Loucy (cell line): ENCODE results near the gene SRPRB.

Experiments
- H2AFZ ChIP-seq: fragments of 200-600 bp; sonication (generic); 2 replicates; pipeline ENCODE4 v1.6.0; 2016; ENCODE audit warnings: antibody characterized with exemption, mild to moderate bottlenecking, low read length, moderate library complexity
- H3F3A ChIP-seq: fragments of 200-600 bp; 2 replicates; pipeline ENCODE4 v1.6.0; 2016; ENCODE audit warnings: antibody characterized with exemption, low read depth, mild to moderate bottlenecking
- H3K27me3 ChIP-seq: fragments of 200-600 bp; sonication (generic); 2 replicates; pipeline ENCODE4 v1.6.1; 2014; ENCODE audit warnings: low read length, mild to moderate bottlenecking; ENCODE audit not compliant: insufficient read depth, poor library complexity, severe bottlenecking
- H3K36me3 ChIP-seq: fragments of 200-600 bp; sonication (generic); 2 replicates; pipeline ENCODE4 v1.6.1; 2016; ENCODE audit warnings: low read length; ENCODE audit not compliant: insufficient read depth
- H3K4me1 ChIP-seq: fragments of 200-600 bp; sonication (generic); 2 replicates; pipeline ENCODE4 v1.5.1; 2014; ENCODE audit warnings: low read length, mild to moderate bottlenecking; ENCODE audit not compliant: insufficient read depth, poor library complexity, severe bottlenecking
- H3K4me2 ChIP-seq: fragments of 200-600 bp; sonication (generic); 2 replicates; pipeline ENCODE4 v1.6.0; 2014; ENCODE audit warnings: antibody characterized with exemption, low read length, low read depth, mild to moderate bottlenecking; ENCODE audit not compliant: poor library complexity, severe bottlenecking
- H3K4me3 ChIP-seq: fragments of 200-600 bp; sonication (generic); 2 replicates; pipeline ENCODE4 v1.5.1; 2014; ENCODE audit warnings: low read length, mild to moderate bottlenecking, mixed read lengths; ENCODE audit not compliant: poor library complexity, severe bottlenecking
- H3K79me2 ChIP-seq: fragments of 200-600 bp; sonication (generic); 2 replicates; pipeline ENCODE4 v1.6.1; 2014; ENCODE audit warnings: low read length; ENCODE audit not compliant: insufficient read depth
- H3K9ac ChIP-seq: fragments of 200-600 bp; sonication (generic); 2 replicates; pipeline ENCODE4 v1.6.0; 2014; ENCODE audit warnings: mild to moderate bottlenecking, low read depth, low read length, moderate library complexity; ENCODE audit not compliant: poor library complexity, severe bottlenecking
- H3K9me2 ChIP-seq: fragments of 200-600 bp; sonication (generic); replicated peaks from 2 replicates; pipeline ENCODE4 v1.6.1; 2016; ENCODE audit warnings: low read depth, low read length, mixed read lengths
- H3K9me3 ChIP-seq: fragments of 200-600 bp; sonication (generic); 2 replicates; pipeline ENCODE4 v1.6.1; 2014; ENCODE audit warnings: mild to moderate bottlenecking, antibody characterized with exemption, low read length, low read depth; ENCODE audit not compliant: insufficient read depth
- H4K20me1 ChIP-seq: fragments of 200-600 bp; sonication (generic); 2 replicates; pipeline ENCODE4 v1.6.0; 2014; ENCODE audit warnings: antibody characterized with exemption, low read length, mild to moderate bottlenecking; ENCODE audit not compliant: insufficient read depth, poor library complexity, severe bottlenecking
- EZH2phosphoT487 ChIP-seq: fragments of 200-600 bp; IDR thresholded peaks from 2 replicates; pipeline ENCODE4 v1.6.1; 2018; ENCODE audit warnings: antibody characterized with exemption, mild to moderate bottlenecking, moderate library complexity, borderline replicate concordance
- TF ChIP-seq, protein P1 (sequence below): fragments of 200-600 bp; sonication (generic); conservative IDR thresholded peaks from 2 replicates; pipeline ENCODE4 v1.5.1; 2014; ENCODE audit warnings: mild to moderate bottlenecking, antibody characterized with exemption, low read length

The SRPRB gene

DNA sequence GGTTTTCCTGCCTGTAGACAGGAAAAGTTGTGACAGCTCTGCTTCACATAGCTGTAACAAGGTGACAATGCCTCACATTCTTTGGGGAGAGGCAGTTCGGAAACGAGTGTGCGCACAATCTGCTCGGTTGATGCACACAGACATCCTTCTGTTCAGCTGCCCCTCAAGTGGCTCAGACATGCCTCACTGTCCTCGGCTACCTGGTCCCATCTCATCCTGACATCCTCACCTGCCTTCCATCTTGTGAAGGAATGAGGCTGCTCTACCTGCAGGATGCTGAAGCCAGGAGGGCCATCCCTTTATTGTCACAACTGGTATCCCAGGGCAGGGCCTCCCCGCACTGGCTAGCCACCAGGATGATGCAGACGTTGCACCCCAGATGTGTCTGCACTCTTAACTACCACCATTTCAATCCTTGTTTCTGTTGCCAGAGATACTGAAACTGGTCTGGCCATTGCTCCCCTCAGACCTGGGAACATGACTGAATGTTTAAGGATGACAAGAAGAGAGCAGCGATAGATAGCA, 19.4 kb downstream of the SRPRB start:
- Histone ChIP-seq H2AFZ (no peak overlapping the region), H4K20me1 (no peaks in the 10 kb centered on the region), H3K36me3 (peaks cover 41% of the 10 kb centered on the region; the same call in 1 of the 2 replicates), H3F3A (no peaks in the 10 kb centered on the region), H3K27me3 (no peaks in the 10 kb centered on the region), H3K4me3 (no peak overlapping the region), H3K9me3 (no peaks in the 10 kb centered on the region), H3K79me2 (no peaks in the 10 kb centered on the region), H3K4me1 (no peaks in the 10 kb centered on the region), H3K4me2 (no peak overlapping the region), H3K9me2 (no peaks in the 10 kb centered on the region), H3K9ac (no peak overlapping the region)
- TF ChIP-seq EZH2phosphoT487 = no peak
- TF ChIP-seq, protein P1, sequence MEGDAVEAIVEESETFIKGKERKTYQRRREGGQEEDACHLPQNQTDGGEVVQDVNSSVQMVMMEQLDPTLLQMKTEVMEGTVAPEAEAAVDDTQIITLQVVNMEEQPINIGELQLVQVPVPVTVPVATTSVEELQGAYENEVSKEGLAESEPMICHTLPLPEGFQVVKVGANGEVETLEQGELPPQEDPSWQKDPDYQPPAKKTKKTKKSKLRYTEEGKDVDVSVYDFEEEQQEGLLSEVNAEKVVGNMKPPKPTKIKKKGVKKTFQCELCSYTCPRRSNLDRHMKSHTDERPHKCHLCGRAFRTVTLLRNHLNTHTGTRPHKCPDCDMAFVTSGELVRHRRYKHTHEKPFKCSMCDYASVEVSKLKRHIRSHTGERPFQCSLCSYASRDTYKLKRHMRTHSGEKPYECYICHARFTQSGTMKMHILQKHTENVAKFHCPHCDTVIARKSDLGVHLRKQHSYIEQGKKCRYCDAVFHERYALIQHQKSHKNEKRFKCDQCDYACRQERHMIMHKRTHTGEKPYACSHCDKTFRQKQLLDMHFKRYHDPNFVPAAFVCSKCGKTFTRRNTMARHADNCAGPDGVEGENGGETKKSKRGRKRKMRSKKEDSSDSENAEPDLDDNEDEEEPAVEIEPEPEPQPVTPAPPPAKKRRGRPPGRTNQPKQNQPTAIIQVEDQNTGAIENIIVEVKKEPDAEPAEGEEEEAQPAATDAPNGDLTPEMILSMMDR = no peak

DNA sequence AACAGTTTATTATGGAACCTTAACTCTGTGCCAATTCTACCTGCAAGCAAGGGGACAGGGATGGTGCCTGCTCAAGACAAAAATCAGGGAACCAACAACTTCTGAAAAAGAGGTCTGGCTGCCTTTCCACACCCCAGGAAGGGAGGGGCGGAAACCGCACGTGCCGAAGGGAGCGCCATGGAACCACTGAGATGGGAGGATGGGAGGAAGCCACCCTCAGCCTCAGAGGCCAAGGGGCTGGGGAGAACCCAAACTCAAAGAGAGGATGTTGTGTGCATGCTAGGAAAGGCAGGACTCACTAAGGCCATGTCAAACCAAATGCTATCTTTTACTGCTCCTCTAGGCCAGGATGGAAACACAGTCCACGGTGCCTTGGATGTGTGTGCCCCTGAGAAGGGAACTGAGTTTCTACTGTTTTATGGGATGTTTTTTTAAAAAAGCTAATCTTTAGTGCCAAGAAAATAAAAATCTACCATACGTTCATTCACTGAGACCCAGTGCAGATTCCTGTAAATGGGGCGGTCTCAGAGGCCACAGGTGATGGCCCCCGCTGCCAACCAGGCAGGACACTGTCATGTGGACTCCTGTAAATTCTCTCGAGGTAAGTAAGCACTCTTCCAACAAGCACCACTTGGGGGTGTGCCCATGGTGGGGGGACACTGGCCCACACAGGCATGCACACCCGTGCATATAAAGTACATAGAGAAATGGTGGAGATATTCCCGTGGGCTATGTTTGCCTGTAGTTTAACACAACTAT, 20.5 kb downstream of the SRPRB start:
- no peaks in the 10 kb centered on the region for H3F3A ChIP-seq
- H3K4me2 ChIP-seq = no peak overlapping the region
- no peak overlapping the region for H3K9ac ChIP-seq
- no peak overlapping the region for H2AFZ ChIP-seq
- no peaks in the 10 kb centered on the region for H3K79me2 ChIP-seq
- no peaks in the 10 kb centered on the region for H3K9me3 ChIP-seq
- H4K20me1 ChIP-seq = no peaks in the 10 kb centered on the region
- H3K9me2 ChIP-seq = no peaks in the 10 kb centered on the region
- peaks cover 29% of the 10 kb centered on the region; the same call in 1 of the 2 replicates for H3K36me3 ChIP-seq
- H3K27me3 ChIP-seq = no peaks in the 10 kb centered on the region
- TF ChIP-seq EZH2phosphoT487 = no peak
- TF ChIP-seq, protein P1 = no peak
- no peaks in the 10 kb centered on the region for H3K4me1 ChIP-seq
- H3K4me3 ChIP-seq = no peak overlapping the region

DNA sequence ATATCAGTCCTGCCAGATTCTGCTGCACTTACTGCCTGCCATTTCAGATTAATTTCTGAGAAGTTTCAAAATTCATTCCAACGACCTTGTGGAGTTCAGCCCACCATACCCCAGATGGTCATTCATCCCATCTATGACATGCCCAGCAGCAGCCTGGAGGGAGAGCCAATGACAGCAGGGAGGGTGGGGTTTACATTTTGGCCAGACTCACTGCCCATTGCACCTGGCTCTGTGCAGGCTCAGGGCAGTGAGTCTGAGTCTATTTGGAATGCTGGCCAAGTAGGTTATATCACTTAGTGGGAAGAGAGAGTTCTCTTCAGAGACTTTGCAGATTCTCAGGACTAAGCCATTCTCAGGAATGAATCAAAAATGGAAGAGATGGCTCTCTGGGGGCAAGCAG, 21.5 kb downstream of the SRPRB start:
- H2AFZ ChIP-seq = no peak overlapping the region
- no peak overlapping the region for H3K4me2 ChIP-seq
- no peaks in the 10 kb centered on the region for H3K9me2 ChIP-seq
- H3K36me3 ChIP-seq = peaks cover 19% of the 10 kb centered on the region; the same call in 1 of the 2 replicates
- no peaks in the 10 kb centered on the region for H3K4me1 ChIP-seq
- H3K9ac ChIP-seq = no peak overlapping the region
- no peak for TF ChIP-seq EZH2phosphoT487
- TF ChIP-seq, protein P1 = no peak
- H3K9me3 ChIP-seq = no peaks in the 10 kb centered on the region
- H4K20me1 ChIP-seq = no peaks in the 10 kb centered on the region
- H3K4me3 ChIP-seq = no peak overlapping the region
- no peaks in the 10 kb centered on the region for H3K27me3 ChIP-seq
- no peaks in the 10 kb centered on the region for H3K79me2 ChIP-seq
- H3F3A ChIP-seq = no peaks in the 10 kb centered on the region
